ENCODE data around the gene MICALL2. TPM values are rescaled to one million over a fixed set of nuclear protein-coding genes. Genes with fewer than 3 reads are reported as not detected.
"Not testable (repeated sequence)": the region's sequence is repeated elsewhere in the genome, so short reads cannot be mapped to it uniquely, and the experiment has no call there.

The MICALL2 gene
- total RNA-seq, 1 donor from 2014 or later = 18.9 TPM

- no peak for TF ChIP-seq CTCF (IDR thresholded peaks at IDR 0.05; ENCODE audit: unreplicated experiment)
- Mint-ChIP-seq H3K4me1 (no peaks in the 10 kb centered on the region), H3K4me3 (no peak overlapping the region), H3K27me3 (ENCODE audit: low read depth) (no peaks in the 10 kb centered on the region), H3K9me3 (no peaks in the 10 kb centered on the region), H3K27ac (no peak overlapping the region), H3K36me3 (no peaks in the 10 kb centered on the region)
- DNase-seq (ENCODE audit: low spot score in 2 of 2, unreplicated experiment in 2 of 2) = no peak
Measured at GRCh38 chr7:1444214-1444924, 14.9 kb downstream of the MICALL2 start.

- not testable (repeated sequence) for DNase-seq (ENCODE audit: low spot score in 2 of 2, unreplicated experiment in 2 of 2); H3K4me1 Mint-ChIP-seq; H3K9me3 Mint-ChIP-seq; H3K27me3 Mint-ChIP-seq (ENCODE audit: low read depth); H3K36me3 Mint-ChIP-seq; H3K4me3 Mint-ChIP-seq; H3K27ac Mint-ChIP-seq
Measured at GRCh38 chr7:1443587-1444200, 15.6 kb downstream of the MICALL2 start.

GRCh38 chr7:1442355-1443124 lies 16.7 kb downstream of the MICALL2 start:
- Mint-ChIP-seq H3K27me3 (ENCODE audit: low read depth) (no peaks in the 10 kb centered on the region), H3K4me3 (no peak overlapping the region), H3K36me3 (no peaks in the 10 kb centered on the region), H3K9me3 (no peaks in the 10 kb centered on the region), H3K4me1 (no peaks in the 10 kb centered on the region), H3K27ac (no peak overlapping the region)
- no peak for TF ChIP-seq CTCF (IDR thresholded peaks at IDR 0.05; ENCODE audit: unreplicated experiment)
- DNase-seq (ENCODE audit: low spot score in 2 of 2, unreplicated experiment in 2 of 2) = no peak

- Mint-ChIP-seq H3K4me1 (no peaks in the 10 kb centered on the region), H3K27ac (no peak overlapping the region), H3K9me3 (no peaks in the 10 kb centered on the region), H3K27me3 (ENCODE audit: low read depth) (no peaks in the 10 kb centered on the region), H3K36me3 (no peaks in the 10 kb centered on the region), H3K4me3 (no peak overlapping the region)
- DNase-seq (ENCODE audit: low spot score in 2 of 2, unreplicated experiment in 2 of 2) = no peak
- TF ChIP-seq CTCF (IDR thresholded peaks at IDR 0.05; ENCODE audit: unreplicated experiment) = no peak
Measured at GRCh38 chr7:1441615-1442354, 17.5 kb downstream of the MICALL2 start.

GRCh38 chr7:1440620-1441019 lies 18.6 kb downstream of the MICALL2 start:
- H3K4me1 Mint-ChIP-seq = no peaks in the 10 kb centered on the region
- no peaks in the 10 kb centered on the region for H3K27me3 Mint-ChIP-seq (ENCODE audit: low read depth)
- H3K4me3 Mint-ChIP-seq = no peak overlapping the region
- TF ChIP-seq CTCF (IDR thresholded peaks at IDR 0.05; ENCODE audit: unreplicated experiment) = no peak
- H3K9me3 Mint-ChIP-seq = no peaks in the 10 kb centered on the region
- H3K27ac Mint-ChIP-seq = no peak overlapping the region
- no peaks in the 10 kb centered on the region for H3K36me3 Mint-ChIP-seq
- no peak for DNase-seq (ENCODE audit: low spot score in 2 of 2, unreplicated experiment in 2 of 2)
